Brain microvascular endothelial cell (primary cell): ENCODE results near the gene PLA2G4C.

Experiments used
- DNase-seq: peaks from one replicate; pipeline ENCODE4 v3.0.0-alpha.2; 2020
- H3K27ac ChIP-seq: fragments of 250-450 bp; sonication (Bioruptor Pico); 2 replicates; pipeline ENCODE4 v1.5.1; 2020; ENCODE audit warnings: mild to moderate bottlenecking, moderate library complexity
- H3K27me3 ChIP-seq: fragments of 250-450 bp; sonication (Bioruptor Pico); replicated peaks from 2 replicates; pipeline ENCODE4 v1.5.1; 2020; ENCODE audit warnings: mild to moderate bottlenecking
- H3K36me3 ChIP-seq: fragments of 250-450 bp; sonication (Bioruptor Pico); replicated peaks from 2 replicates; pipeline ENCODE4 v1.5.1; 2020; ENCODE audit warnings: mild to moderate bottlenecking
- H3K4me3 ChIP-seq: 2 replicates; pipeline ENCODE4 v1.5.1; 2011; ENCODE audit warnings: low read depth, mild to moderate bottlenecking, control low read depth, low read length, moderate library complexity
- in situ Hi-C: cut with HindIII; loops from 2 replicates; pipeline ENCODE4 v1.10.0; 2017; ENCODE audit warnings: low sequenced_read_pairs, low pct_ligation_motif_present
- TF ChIP-seq, protein P1 (sequence below): IDR thresholded peaks from 2 replicates; pipeline ENCODE4 v1.5.1; 2011; ENCODE audit warnings: low read depth, mild to moderate bottlenecking, moderate library complexity, low read length, control low read depth, inconsistent platforms; ENCODE audit errors: missing control alignments

PLA2G4C gene

DNA sequence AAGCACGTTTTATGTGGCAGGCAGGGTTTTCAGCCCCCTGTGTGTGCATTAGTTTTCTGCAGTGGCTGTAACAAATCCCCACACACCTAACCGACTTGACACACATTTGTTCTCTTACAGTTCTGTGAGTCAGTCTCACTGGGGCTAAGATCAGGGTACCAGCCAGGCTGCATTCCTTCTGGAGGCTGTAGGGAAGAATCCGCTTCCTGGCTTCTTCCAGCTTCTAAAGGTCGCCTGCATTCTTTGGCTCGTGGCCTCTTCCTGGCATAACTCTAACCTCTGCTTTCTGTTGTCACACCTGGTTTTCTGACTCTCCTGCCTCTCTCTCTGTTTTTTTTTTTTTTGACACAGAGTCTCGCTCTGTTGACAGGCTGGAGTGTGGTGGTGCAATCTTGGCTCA, 109.8 kb downstream of the PLA2G4C start:
- Histone ChIP-seq H3K27me3 (no peaks in the 10 kb centered on the region), H3K36me3 (no peaks in the 10 kb centered on the region), H3K27ac (no peak overlapping the region), H3K4me3 (no peak overlapping the region)
- TF ChIP-seq, protein P1, sequence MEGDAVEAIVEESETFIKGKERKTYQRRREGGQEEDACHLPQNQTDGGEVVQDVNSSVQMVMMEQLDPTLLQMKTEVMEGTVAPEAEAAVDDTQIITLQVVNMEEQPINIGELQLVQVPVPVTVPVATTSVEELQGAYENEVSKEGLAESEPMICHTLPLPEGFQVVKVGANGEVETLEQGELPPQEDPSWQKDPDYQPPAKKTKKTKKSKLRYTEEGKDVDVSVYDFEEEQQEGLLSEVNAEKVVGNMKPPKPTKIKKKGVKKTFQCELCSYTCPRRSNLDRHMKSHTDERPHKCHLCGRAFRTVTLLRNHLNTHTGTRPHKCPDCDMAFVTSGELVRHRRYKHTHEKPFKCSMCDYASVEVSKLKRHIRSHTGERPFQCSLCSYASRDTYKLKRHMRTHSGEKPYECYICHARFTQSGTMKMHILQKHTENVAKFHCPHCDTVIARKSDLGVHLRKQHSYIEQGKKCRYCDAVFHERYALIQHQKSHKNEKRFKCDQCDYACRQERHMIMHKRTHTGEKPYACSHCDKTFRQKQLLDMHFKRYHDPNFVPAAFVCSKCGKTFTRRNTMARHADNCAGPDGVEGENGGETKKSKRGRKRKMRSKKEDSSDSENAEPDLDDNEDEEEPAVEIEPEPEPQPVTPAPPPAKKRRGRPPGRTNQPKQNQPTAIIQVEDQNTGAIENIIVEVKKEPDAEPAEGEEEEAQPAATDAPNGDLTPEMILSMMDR, result no peak
- DNase-seq, result no peak
- in situ Hi-C loops, result no loop called here

DNA sequence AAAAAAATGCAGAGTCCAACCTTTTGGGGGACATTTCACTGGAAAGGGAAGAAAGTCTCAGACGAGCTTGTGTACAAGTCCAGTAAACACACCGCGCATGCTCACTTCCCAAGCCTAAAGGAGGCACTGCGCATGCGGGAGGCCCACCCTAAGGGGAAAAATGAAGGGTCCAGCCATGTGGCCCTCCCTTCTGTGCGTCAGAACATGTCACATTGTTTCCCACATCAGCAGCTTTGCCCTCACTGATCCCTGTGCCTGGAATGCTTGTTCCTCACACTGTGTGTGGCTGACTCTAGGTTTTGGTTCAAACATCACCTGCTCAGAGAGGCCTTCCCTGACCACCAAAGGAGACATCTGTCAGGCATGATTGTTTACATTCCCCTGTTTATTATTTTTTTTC, 111.8 kb downstream of the PLA2G4C start:
- no peak for DNase-seq
- Histone ChIP-seq H3K27me3 (no peaks in the 10 kb centered on the region), H3K4me3 (no peak overlapping the region), H3K36me3 (no peaks in the 10 kb centered on the region), H3K27ac (no peak overlapping the region)
- TF ChIP-seq, protein P1, result no peak
- in situ Hi-C loops, result no loop called here
